ENCODE results near the gene SLC38A2. TPM values are rescaled to one million over a fixed set of nuclear protein-coding genes. Genes with fewer than 3 reads are reported as not detected.

The SLC38A2 gene
- total and polyA plus RNA-seq, 4 donors = 75.0 to 258 (median 128) TPM

DNA sequence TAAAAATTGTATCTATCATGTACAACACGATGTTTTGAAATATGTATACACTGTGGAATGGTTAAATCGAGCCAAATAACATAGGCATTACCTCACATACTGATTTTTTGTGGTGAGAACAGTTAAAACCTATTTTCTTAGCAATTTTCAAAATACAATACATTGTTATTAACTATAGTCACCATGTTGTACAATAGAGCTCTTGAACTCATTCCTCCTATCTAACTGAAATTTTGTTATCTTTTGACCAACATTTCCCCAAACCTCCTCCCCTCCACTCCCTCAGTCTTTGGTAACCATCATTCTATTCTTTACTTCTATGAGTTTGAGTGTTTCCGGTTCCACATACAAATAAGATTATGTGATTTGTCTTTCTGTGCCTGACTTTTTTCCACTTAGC lies 6.8 kb upstream of the SLC38A2 start:
- TF ChIP-seq, protein P1, sequence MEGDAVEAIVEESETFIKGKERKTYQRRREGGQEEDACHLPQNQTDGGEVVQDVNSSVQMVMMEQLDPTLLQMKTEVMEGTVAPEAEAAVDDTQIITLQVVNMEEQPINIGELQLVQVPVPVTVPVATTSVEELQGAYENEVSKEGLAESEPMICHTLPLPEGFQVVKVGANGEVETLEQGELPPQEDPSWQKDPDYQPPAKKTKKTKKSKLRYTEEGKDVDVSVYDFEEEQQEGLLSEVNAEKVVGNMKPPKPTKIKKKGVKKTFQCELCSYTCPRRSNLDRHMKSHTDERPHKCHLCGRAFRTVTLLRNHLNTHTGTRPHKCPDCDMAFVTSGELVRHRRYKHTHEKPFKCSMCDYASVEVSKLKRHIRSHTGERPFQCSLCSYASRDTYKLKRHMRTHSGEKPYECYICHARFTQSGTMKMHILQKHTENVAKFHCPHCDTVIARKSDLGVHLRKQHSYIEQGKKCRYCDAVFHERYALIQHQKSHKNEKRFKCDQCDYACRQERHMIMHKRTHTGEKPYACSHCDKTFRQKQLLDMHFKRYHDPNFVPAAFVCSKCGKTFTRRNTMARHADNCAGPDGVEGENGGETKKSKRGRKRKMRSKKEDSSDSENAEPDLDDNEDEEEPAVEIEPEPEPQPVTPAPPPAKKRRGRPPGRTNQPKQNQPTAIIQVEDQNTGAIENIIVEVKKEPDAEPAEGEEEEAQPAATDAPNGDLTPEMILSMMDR (IDR thresholded peaks at IDR 0.05; ENCODE audit: control extremely low read depth, extremely low read depth) = no peak
- ATAC-seq (ENCODE audit: insufficient read depth, low FRiP score) (no peak), DNase-seq (no peak)
- WGBS, 2 donors = 72 to 91% methylated on average over 3 of the region's 3 CpGs
- Histone ChIP-seq H3K36me3 (ENCODE audit: control insufficient read depth in 4 of 4, insufficient read depth in 4 of 4, low read length in 4 of 4) (no peaks in the 10 kb centered on the region), H3K4me3 (no peak overlapping the region), H3K4me1 (ENCODE audit: control insufficient read depth in 5 of 5, insufficient read depth in 5 of 5, low read length in 5 of 5) (peaks cover 0 to 10% (median 1%) of the 10 kb centered on the region in 5 donors), H3K9me3 (ENCODE audit: control insufficient read depth in 4 of 4, insufficient read depth in 3 of 4, low read length in 3 of 4) (peaks cover 0 to 2% (median 0%) of the 10 kb centered on the region in 4 donors), H3K9ac (ENCODE audit: insufficient read depth in 1 of 2, low read length in 2 of 2) (no peak overlapping the region), H3K27me3 (ENCODE audit: control insufficient read depth in 3 of 3, insufficient read depth in 3 of 3, low read length in 2 of 3) (no peaks in the 10 kb centered on the region), H3K27ac (ENCODE audit: low read depth in 1 of 2, low read length in 1 of 2) (no peak overlapping the region)

DNA sequence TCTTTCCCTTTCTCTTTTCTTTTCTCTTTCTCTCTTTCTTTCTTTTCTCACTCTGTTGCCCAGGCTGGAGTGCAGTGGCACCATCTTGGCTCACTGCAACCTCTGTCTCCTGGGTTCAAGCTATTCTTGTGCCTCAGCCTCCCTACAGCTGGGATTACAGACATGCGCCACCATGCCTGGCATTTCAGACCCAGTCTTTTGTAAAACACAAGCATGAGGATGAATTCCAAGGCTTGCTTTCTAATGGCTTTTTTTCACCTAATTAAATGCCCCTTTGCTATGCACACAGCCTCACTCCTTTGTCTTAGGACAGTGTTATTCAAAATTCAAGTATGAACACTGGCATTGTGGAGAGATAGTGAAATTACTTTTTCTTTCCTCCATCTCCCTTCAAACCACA lies 6.0 kb upstream of the SLC38A2 start:
- H3K27me3 ChIP-seq (ENCODE audit: control insufficient read depth in 3 of 3, insufficient read depth in 3 of 3, low read length in 2 of 3) = no peaks in the 10 kb centered on the region
- TF ChIP-seq, protein P1 (IDR thresholded peaks at IDR 0.05; ENCODE audit: control extremely low read depth, extremely low read depth) = no peak
- H3K36me3 ChIP-seq (ENCODE audit: control insufficient read depth in 4 of 4, insufficient read depth in 4 of 4, low read length in 4 of 4) = no peaks in the 10 kb centered on the region
- DNase-seq (no peak), ATAC-seq (ENCODE audit: insufficient read depth, low FRiP score) (no peak)
- H3K9me3 ChIP-seq (ENCODE audit: control insufficient read depth in 4 of 4, insufficient read depth in 3 of 4, low read length in 3 of 4) = peaks cover 0 to 2% (median 0%) of the 10 kb centered on the region in 4 donors
- H3K9ac ChIP-seq (ENCODE audit: insufficient read depth in 1 of 2, low read length in 2 of 2) = no peak overlapping the region
- H3K27ac ChIP-seq (ENCODE audit: low read depth in 1 of 2, low read length in 1 of 2) = no peak overlapping the region
- H3K4me1 ChIP-seq (ENCODE audit: control insufficient read depth in 5 of 5, insufficient read depth in 5 of 5, low read length in 5 of 5) = peaks cover 0 to 14% (median 4%) of the 10 kb centered on the region in 5 donors
- H3K4me3 ChIP-seq = no peak overlapping the region
- WGBS, 2 donors = 99 to 100% methylated on average over 1 of the region's 1 CpG

DNA sequence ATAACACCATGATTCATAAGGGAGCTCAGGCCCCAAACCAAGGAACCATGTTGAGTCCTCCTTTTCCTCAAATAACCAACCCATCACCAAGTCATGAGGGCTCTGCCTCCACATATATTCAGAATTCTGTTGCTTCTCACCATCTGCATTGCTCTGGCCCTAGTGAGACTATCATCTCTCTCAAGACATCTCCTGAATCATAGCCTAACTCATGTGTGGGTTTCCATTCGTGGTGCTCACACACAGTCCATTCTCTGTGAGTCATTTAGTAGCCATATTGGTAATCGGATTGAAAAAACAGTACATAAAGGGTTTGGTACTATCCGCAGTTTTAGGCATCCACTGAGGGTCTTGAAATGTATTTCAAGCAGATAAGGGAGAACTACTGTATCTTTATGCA lies 5.1 kb upstream of the SLC38A2 start:
- Histone ChIP-seq H3K4me1 (ENCODE audit: control insufficient read depth in 5 of 5, insufficient read depth in 5 of 5, low read length in 5 of 5) (peaks cover 0 to 14% (median 4%) of the 10 kb centered on the region in 5 donors), H3K27ac (ENCODE audit: low read depth in 1 of 2, low read length in 1 of 2) (no peak overlapping the region), H3K27me3 (ENCODE audit: control insufficient read depth in 3 of 3, insufficient read depth in 3 of 3, low read length in 2 of 3) (no peaks in the 10 kb centered on the region), H3K9me3 (ENCODE audit: control insufficient read depth in 4 of 4, insufficient read depth in 3 of 4, low read length in 3 of 4) (peaks cover 0 to 2% (median 0%) of the 10 kb centered on the region in 4 donors), H3K9ac (ENCODE audit: insufficient read depth in 1 of 2, low read length in 2 of 2) (no peak overlapping the region), H3K4me3 (no peak overlapping the region), H3K36me3 (ENCODE audit: control insufficient read depth in 4 of 4, insufficient read depth in 4 of 4, low read length in 4 of 4) (no peaks in the 10 kb centered on the region)
- 84 to 88% methylated on average over 3 of the region's 3 CpGs for WGBS, 2 donors
- TF ChIP-seq, protein P1 (IDR thresholded peaks at IDR 0.05; ENCODE audit: control extremely low read depth, extremely low read depth) = no peak
- DNase-seq (no peak), ATAC-seq (ENCODE audit: insufficient read depth, low FRiP score) (no peak)

DNA sequence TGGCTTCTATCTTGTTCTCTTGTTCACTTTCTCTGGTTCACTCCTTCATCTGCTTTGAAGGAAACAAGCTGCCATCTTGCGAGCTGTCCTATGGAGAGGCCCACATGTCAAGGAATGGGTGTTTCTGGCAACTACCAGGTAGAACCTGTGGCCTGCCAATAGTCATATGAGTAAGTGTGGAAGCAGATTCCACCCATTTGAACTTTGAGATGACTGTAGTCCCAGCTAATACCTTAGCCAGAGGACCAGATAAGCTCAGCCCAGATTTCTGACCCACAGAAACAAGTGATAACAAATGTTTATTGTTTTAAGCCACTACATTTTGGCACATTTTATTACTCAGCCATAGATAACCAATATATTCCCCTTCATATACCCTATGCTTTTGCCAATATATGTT lies 4.0 kb upstream of the SLC38A2 start:
- Histone ChIP-seq H3K36me3 (ENCODE audit: control insufficient read depth in 4 of 4, insufficient read depth in 4 of 4, low read length in 4 of 4) (peaks cover 0 to 1% (median 0%) of the 10 kb centered on the region in 4 donors), H3K27ac (ENCODE audit: low read depth in 1 of 2, low read length in 1 of 2) (no peak overlapping the region), H3K9me3 (ENCODE audit: control insufficient read depth in 4 of 4, insufficient read depth in 3 of 4, low read length in 3 of 4) (peaks cover 0 to 2% (median 0%) of the 10 kb centered on the region in 4 donors), H3K9ac (ENCODE audit: insufficient read depth in 1 of 2, low read length in 2 of 2) (no peak overlapping the region), H3K4me1 (ENCODE audit: control insufficient read depth in 5 of 5, insufficient read depth in 5 of 5, low read length in 5 of 5) (peaks cover 0 to 8% (median 0%) of the 10 kb centered on the region in 5 donors), H3K27me3 (ENCODE audit: control insufficient read depth in 3 of 3, insufficient read depth in 3 of 3, low read length in 2 of 3) (no peaks in the 10 kb centered on the region), H3K4me3 (no peak overlapping the region)
- ATAC-seq (ENCODE audit: insufficient read depth, low FRiP score) (no peak), DNase-seq (no peak)
- TF ChIP-seq, protein P1 (IDR thresholded peaks at IDR 0.05; ENCODE audit: control extremely low read depth, extremely low read depth) = no peak
- WGBS, 2 donors = 96 to 100% methylated on average over 1 of the region's 1 CpG

All from lung (tissue), 12 donors.